Measurements from ENCODE around the gene TOLLIP.

DNA sequence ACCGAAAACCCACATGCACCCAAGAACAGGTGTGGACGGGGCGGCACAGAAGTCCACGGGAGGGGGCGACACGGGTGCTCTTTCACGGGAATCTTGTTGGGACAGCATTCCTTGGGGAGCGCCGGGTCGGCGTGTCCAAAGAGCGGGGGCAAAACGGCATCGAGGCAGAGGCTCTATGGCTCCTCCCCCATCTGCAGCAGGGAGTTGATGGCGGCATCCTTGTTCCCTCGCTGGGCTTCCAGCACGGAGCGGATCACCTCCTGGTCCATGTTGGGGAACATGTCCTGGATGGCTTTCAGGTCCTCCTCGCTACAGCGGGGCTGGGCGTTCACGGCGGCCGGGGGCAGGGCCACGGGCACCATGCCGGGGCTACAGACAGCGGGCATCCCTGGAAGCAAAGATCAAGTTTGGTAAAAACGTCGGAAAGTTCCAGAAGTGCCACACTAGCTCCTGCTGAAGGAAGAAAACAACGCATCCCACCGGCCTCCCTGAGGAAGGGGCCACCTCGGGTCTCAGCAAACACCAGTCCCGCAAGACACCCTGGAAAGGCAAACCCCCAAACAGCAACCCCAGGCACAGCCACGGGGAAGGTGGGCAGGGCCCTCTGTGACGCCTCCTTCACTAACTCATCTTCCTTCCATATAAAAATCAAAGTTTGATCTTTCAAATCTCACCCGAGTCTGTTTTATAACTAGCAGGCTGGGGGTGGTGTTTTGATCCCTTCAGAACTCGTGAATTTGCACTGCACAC lies 32.4 kb downstream of the TOLLIP start:
- TF ChIP-seq, protein P1, sequence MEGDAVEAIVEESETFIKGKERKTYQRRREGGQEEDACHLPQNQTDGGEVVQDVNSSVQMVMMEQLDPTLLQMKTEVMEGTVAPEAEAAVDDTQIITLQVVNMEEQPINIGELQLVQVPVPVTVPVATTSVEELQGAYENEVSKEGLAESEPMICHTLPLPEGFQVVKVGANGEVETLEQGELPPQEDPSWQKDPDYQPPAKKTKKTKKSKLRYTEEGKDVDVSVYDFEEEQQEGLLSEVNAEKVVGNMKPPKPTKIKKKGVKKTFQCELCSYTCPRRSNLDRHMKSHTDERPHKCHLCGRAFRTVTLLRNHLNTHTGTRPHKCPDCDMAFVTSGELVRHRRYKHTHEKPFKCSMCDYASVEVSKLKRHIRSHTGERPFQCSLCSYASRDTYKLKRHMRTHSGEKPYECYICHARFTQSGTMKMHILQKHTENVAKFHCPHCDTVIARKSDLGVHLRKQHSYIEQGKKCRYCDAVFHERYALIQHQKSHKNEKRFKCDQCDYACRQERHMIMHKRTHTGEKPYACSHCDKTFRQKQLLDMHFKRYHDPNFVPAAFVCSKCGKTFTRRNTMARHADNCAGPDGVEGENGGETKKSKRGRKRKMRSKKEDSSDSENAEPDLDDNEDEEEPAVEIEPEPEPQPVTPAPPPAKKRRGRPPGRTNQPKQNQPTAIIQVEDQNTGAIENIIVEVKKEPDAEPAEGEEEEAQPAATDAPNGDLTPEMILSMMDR (IDR thresholded peaks at IDR 0.05): no peak
- TF ChIP-seq POLR2A (IDR thresholded peaks at IDR 0.05) (no peak), POLR2AphosphoS5 (IDR thresholded peaks at IDR 0.05) (no peak)
